BE2C (cell line): ENCODE data around the gene SHC2.

ENCODE experiments used
- DNase-seq: peaks from one replicate; pipeline ENCODE4 v3.0.0-alpha.2; 2020
- H3K27me3 ChIP-seq: fragments of 250-450 bp; sonication (Bioruptor Pico); 2 replicates; pipeline ENCODE4 v1.5.1; 2020; ENCODE audit warnings: mild to moderate bottlenecking
- H3K36me3 ChIP-seq: fragments of 250-450 bp; sonication (Bioruptor Pico); 2 replicates; pipeline ENCODE4 v1.5.1; 2020; ENCODE audit warnings: mild to moderate bottlenecking
- H3K4me1 ChIP-seq: fragments of 250-450 bp; sonication (Bioruptor Pico); 2 replicates; pipeline ENCODE4 v1.5.1; 2020
- H3K4me3 ChIP-seq: 2 replicates; pipeline ENCODE4 v1.5.1; 2011; ENCODE audit warnings: low read depth, low read length
- H3K9me3 ChIP-seq: fragments of 250-450 bp; sonication (Bioruptor Pico); 2 replicates; pipeline ENCODE4 v1.5.1; 2020
- CTCF ChIP-seq: IDR thresholded peaks from 2 replicates; pipeline ENCODE4 v1.5.1; 2012; ENCODE audit warnings: mild to moderate bottlenecking, low read depth, low read length

The SHC2 gene

DNA sequence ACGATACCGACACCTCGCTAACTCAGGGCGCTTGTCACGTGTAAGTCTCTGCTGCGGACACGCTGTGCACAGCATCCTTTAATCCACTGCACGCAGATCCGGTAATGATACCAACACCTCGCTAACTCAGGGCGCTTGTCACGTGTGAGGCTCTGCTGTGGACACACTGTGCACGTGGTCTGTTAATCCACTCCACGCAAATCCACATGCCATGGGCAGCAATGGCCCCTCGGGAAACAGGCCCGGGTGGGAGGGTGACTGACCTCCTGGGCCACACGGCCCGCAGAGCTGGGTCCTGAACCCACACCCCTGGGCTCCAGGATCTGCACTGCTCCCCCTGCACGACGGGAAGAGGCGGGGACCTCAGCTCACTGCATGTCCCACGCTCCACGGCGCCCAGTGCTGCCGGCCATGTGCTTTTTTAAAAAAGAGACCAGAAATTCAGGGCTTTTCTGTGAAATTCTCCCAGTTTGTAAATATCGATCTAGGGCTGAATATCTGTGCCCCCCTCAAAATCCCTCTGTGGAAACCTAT is 16.1 kb downstream of the SHC2 start:
- no peak overlapping the region for H3K4me3 ChIP-seq
- H3K27me3 ChIP-seq = no peaks in the 10 kb centered on the region
- no peak for DNase-seq
- H3K4me1 ChIP-seq = no peaks in the 10 kb centered on the region
- H3K36me3 ChIP-seq = no peaks in the 10 kb centered on the region
- no peak for TF ChIP-seq CTCF
- no peaks in the 10 kb centered on the region for H3K9me3 ChIP-seq

DNA sequence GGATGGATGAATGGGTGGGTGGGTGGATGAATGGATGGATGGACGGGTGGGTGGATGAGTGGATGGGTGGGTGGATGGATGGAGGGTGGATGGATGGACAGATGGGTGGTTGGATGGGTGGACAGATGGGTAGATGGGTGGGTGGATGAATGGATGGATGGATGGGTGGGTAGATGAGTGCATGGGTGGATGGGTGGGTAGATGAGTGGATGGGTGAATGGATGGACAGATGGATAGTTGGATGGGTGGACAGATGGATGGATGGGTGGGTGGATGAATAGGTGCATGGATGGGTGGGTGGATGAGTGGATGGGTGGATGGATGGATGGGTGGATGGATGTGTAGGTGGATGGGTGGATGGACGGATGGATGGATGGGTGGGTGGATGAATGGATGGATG is 17.8 kb downstream of the SHC2 start:
- H3K4me1 ChIP-seq = no peaks in the 10 kb centered on the region
- DNase-seq = no peak
- no peaks in the 10 kb centered on the region for H3K27me3 ChIP-seq
- no peak for TF ChIP-seq CTCF
- no peak overlapping the region for H3K4me3 ChIP-seq
- no peaks in the 10 kb centered on the region for H3K9me3 ChIP-seq
- H3K36me3 ChIP-seq = no peaks in the 10 kb centered on the region

DNA sequence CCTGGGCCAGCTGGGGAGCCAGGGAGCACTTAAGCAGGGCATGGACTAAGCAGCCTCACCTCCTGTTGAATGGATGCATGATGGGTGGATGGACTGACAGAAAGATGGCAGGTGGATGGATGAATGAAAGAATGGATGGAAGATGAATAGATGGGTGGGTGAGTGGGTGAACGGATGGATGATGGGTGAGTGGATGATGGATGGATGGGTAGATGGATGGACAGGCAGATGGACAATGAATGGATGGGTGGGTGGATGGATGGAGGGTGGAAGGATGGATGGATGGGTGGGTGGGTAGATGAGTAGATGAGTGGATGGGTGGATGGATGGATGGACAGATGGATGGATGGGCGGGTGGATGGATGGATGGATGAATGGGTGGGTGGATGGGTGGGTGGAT is 18.7 kb downstream of the SHC2 start:
- no peaks in the 10 kb centered on the region for H3K9me3 ChIP-seq

DNA sequence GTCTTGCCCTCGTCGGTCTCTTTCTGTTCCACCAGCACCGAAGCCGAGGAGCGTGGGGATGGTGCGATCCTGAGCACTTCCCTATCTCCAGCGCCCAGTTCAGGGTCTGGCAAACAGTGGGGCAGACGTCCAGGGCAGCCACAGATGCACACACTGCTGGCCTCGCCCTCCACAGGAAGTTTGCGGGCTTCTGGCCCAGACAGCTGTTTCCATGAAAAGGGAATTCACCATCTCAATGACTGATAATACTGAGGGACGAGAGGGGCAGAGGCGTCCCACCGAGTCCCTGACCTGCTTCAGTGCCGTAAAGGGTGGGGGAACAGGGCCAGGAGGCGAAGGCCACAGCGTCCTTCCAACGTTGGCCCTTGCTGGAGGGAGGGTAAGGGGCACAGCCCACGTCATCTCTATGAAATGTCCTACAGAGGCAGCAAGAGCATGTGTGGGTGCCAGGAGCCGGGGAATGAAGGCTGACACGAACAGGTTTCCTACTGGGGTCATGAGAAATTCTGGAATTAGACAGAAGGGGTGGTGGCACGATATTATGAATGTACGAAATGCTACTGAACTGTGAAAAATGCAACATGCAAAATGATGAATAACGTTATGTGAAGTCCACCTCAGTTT is 19.5 kb downstream of the SHC2 start:
- no peaks in the 10 kb centered on the region for H3K36me3 ChIP-seq
- DNase-seq = no peak
- H3K27me3 ChIP-seq = no peaks in the 10 kb centered on the region
- H3K9me3 ChIP-seq = no peaks in the 10 kb centered on the region
- H3K4me1 ChIP-seq = no peaks in the 10 kb centered on the region
- H3K4me3 ChIP-seq = no peak overlapping the region
- no peak for TF ChIP-seq CTCF

More for the DNA sequence above, 18.7 kb downstream of the SHC2 start:
- Histone ChIP-seq H3K27me3 (no peaks in the 10 kb centered on the region), H3K36me3 (no peaks in the 10 kb centered on the region), H3K4me1 (no peaks in the 10 kb centered on the region), H3K4me3 (no peak overlapping the region)
- DNase-seq = no peak
- TF ChIP-seq CTCF = no peak

GRCh38 chr19:440391-441212 is 20.2 kb downstream of the SHC2 start:
- no peaks in the 10 kb centered on the region for H3K4me1 ChIP-seq
- no peak for DNase-seq
- TF ChIP-seq CTCF = no peak
- H3K36me3 ChIP-seq = no peaks in the 10 kb centered on the region
- no peaks in the 10 kb centered on the region for H3K9me3 ChIP-seq
- no peaks in the 10 kb centered on the region for H3K27me3 ChIP-seq
- no peak overlapping the region for H3K4me3 ChIP-seq
